H1 (cell line): Measurements from ENCODE around the gene CA10. TPM values are rescaled to one million over a fixed set of nuclear protein-coding genes. Genes with fewer than 3 reads are reported as not detected.

Source experiments
- CTCF ChIA-PET: fragments of 300-600 bp; sonication (Branson Sonifier 250); formaldehyde crosslinking; loops from one replicate; lab custom pipeline; 2021; ENCODE audit not compliant: partially characterized antibody; lab: Charles Lee
- POLR2A ChIA-PET: fragments of 300-600 bp; sonication (Branson Sonifier 250); formaldehyde crosslinking; loops from one replicate; lab custom pipeline; 2021; ENCODE audit warnings: inconsistent platforms; ENCODE audit not compliant: partially characterized antibody; lab: Charles Lee
- DNase-seq, 2 experiments: peaks; one replicate each; pipeline versions ENCODE4 v3.0.0 to v3.0.0-alpha.2; 2010 to 2022; ENCODE audit warnings: low spot score in 2 of 2, low read depth in 1 of 2, mixed read lengths in 1 of 2
- FAIRE-seq: peaks from 2 replicates; lab custom pipeline; 2011; peaks lifted over from hg19 to GRCh38; lab: Jason Lieb, UNC
- H2AFZ ChIP-seq: 2 replicates; pipeline ENCODE4 v1.8.1; 2012; ENCODE audit warnings: low read length, inconsistent platforms
- H2AK5ac ChIP-seq: 2 replicates; pipeline ENCODE4 v1.6.1; 2013; ENCODE audit warnings: low read depth, low read length
- H2BK120ac ChIP-seq: replicated peaks from 2 replicates; pipeline ENCODE3; 2013; ENCODE audit warnings: low read depth, low read length, inconsistent platforms
- H2BK12ac ChIP-seq: 2 replicates; pipeline ENCODE4 v1.6.1; 2013; ENCODE audit warnings: low read depth, low read length
- H2BK15ac ChIP-seq: 2 replicates; pipeline ENCODE4 v1.6.1; 2013; ENCODE audit warnings: low read length
- H2BK20ac ChIP-seq: 2 replicates; pipeline ENCODE4 v1.6.1; 2013; ENCODE audit warnings: low read length
- H2BK5ac ChIP-seq: 2 replicates; pipeline ENCODE4 v1.6.1; 2013; ENCODE audit warnings: low read depth, low read length
- H3K14ac ChIP-seq: 2 replicates; pipeline ENCODE4 v1.6.1; 2013; ENCODE audit warnings: inconsistent platforms; ENCODE audit not compliant: insufficient read length
- H3K18ac ChIP-seq: 2 replicates; pipeline ENCODE4 v1.6.1; 2013; ENCODE audit warnings: low read length; ENCODE audit errors: extremely low read depth
- H3K23ac ChIP-seq: 2 replicates; pipeline ENCODE4 v1.6.1; 2013; ENCODE audit warnings: inconsistent platforms; ENCODE audit not compliant: insufficient read length
- H3K23me2 ChIP-seq: 2 replicates; pipeline ENCODE4 v1.6.1; 2013; ENCODE audit warnings: low read depth, low read length
- H3K27ac ChIP-seq: 2 replicates; pipeline ENCODE4 v1.6.1; 2011; ENCODE audit warnings: low read depth, low read length, inconsistent platforms
- H3K27me3 ChIP-seq, 4 experiments: replicated peaks in 1 of 4; 1 replicate in 1 of 4; 2 replicates in 3 of 4; pipeline versions ENCODE4 v1.6.1 to v1.8.1; 2011 to 2013; ENCODE audit warnings: low read length in 3 of 4, mild to moderate bottlenecking in 3 of 4, inconsistent platforms in 2 of 4, mixed read lengths in 2 of 4, moderate library complexity in 1 of 4; ENCODE audit not compliant: control insufficient read depth in 3 of 4, insufficient read depth in 3 of 4; ENCODE audit errors: extremely low read depth in 1 of 4
- H3K36me3 ChIP-seq, 4 experiments: 2 replicates each; pipeline versions ENCODE4 v1.6.1 to v1.8.1; 2011 to 2013; ENCODE audit warnings: mild to moderate bottlenecking in 4 of 4, low read length in 3 of 4, moderate library complexity in 2 of 4, control low read depth in 1 of 4, inconsistent platforms in 1 of 4; ENCODE audit not compliant: insufficient read depth in 4 of 4, control insufficient read depth in 2 of 4
- H3K4ac ChIP-seq: replicated peaks from 2 replicates; pipeline ENCODE3; 2013; ENCODE audit warnings: low read length, low read depth, mixed read lengths, inconsistent platforms; ENCODE audit not compliant: insufficient read length
- H3K4me1 ChIP-seq, 4 experiments: replicated peaks in 1 of 4; 1 replicate in 1 of 4; 2 replicates in 3 of 4; pipeline versions ENCODE4 v1.6.1 to v1.8.1; 2011 to 2013; ENCODE audit warnings: low read length in 3 of 4, inconsistent platforms in 2 of 4, mixed read lengths in 1 of 4; ENCODE audit not compliant: insufficient read depth in 4 of 4, control insufficient read depth in 3 of 4
- H3K4me2 ChIP-seq, 2 experiments: 2 replicates each; pipeline versions ENCODE4 v1.6.1 to v1.8.1; 2011 to 2013; ENCODE audit warnings: low read depth in 2 of 2, low read length in 2 of 2, control low read depth in 1 of 2, inconsistent platforms in 1 of 2, mild to moderate bottlenecking in 1 of 2; ENCODE audit not compliant: insufficient read depth in 1 of 2
- H3K4me3 ChIP-seq, 4 experiments: fragments of 200-600, 300-600 bp in 1 of 4; sonication (generic), shearing (Covaris generic), sonication (Bioruptor Twin) in 1 of 4; 2 replicates each; pipeline versions ENCODE4 v1.5.1 to v1.8.1; 2011 to 2016; ENCODE audit warnings: low read length in 4 of 4, low read depth in 3 of 4, control low read depth in 2 of 4, inconsistent platforms in 2 of 4, mild to moderate bottlenecking in 2 of 4, mixed read lengths in 1 of 4, moderate library complexity in 1 of 4; ENCODE audit not compliant: insufficient read depth in 2 of 4; ENCODE audit errors: extremely low read depth in 1 of 4
- H3K56ac ChIP-seq: replicated peaks from 2 replicates; pipeline ENCODE3; 2013; ENCODE audit warnings: low read depth, mild to moderate bottlenecking, mixed read lengths, low read length, inconsistent platforms; ENCODE audit not compliant: insufficient read length
- H3K79me1 ChIP-seq: 2 replicates; pipeline ENCODE4 v1.6.1; 2013; ENCODE audit warnings: low read depth, low read length, control low read depth
- H3K79me2 ChIP-seq, 2 experiments: 2 replicates each; pipeline versions ENCODE4 v1.6.1 to v1.8.1; 2012 to 2013; ENCODE audit warnings: low read length in 2 of 2, mild to moderate bottlenecking in 2 of 2, inconsistent platforms in 1 of 2; ENCODE audit not compliant: insufficient read depth in 2 of 2, control insufficient read depth in 1 of 2
- H3K9ac ChIP-seq, 4 experiments: replicated peaks in 1 of 4; 1 replicate in 1 of 4; 2 replicates in 3 of 4; pipeline versions ENCODE4 v1.6.1 to v1.8.1; 2011 to 2013; ENCODE audit warnings: low read depth in 3 of 4, low read length in 3 of 4, control low read depth in 2 of 4, mild to moderate bottlenecking in 2 of 4, moderate library complexity in 2 of 4, inconsistent platforms in 1 of 4; ENCODE audit errors: extremely low read depth in 1 of 4
- H3K9me3 ChIP-seq, 2 experiments: 2 replicates each; pipeline versions ENCODE4 v1.6.1 to v1.8.1; 2012 to 2013; ENCODE audit warnings: mild to moderate bottlenecking in 2 of 2, moderate library complexity in 2 of 2, control low read depth in 1 of 2, inconsistent platforms in 1 of 2, low read depth in 1 of 2, low read length in 1 of 2, mixed read lengths in 1 of 2; ENCODE audit not compliant: insufficient read depth in 2 of 2
- H4K20me1 ChIP-seq, 2 experiments: replicated peaks in 1 of 2; 2 replicates each; pipeline versions ENCODE3 to v1.8.1; 2011 to 2013; ENCODE audit warnings: inconsistent platforms in 2 of 2, low read length in 2 of 2, mild to moderate bottlenecking in 1 of 2; ENCODE audit not compliant: insufficient read depth in 2 of 2, control insufficient read depth in 1 of 2
- H4K5ac ChIP-seq: 2 replicates; pipeline ENCODE4 v1.6.1; 2013; ENCODE audit warnings: low read length, low read depth, mixed read lengths, inconsistent platforms; ENCODE audit not compliant: insufficient read length
- H4K8ac ChIP-seq: 2 replicates; pipeline ENCODE4 v1.8.0; 2013; ENCODE audit warnings: mild to moderate bottlenecking, moderate library complexity, low read length, inconsistent platforms; ENCODE audit not compliant: insufficient read depth; ENCODE audit errors: extremely low read depth
- H4K91ac ChIP-seq: replicated peaks from 2 replicates; pipeline ENCODE3; 2013; ENCODE audit warnings: low read length, mixed read lengths, inconsistent platforms; ENCODE audit not compliant: insufficient read length
- ATF2 ChIP-seq: IDR thresholded peaks from 2 replicates; pipeline ENCODE4 v1.6.1; 2012; ENCODE audit warnings: low read length, inconsistent platforms
- BACH1 ChIP-seq: IDR thresholded peaks from 2 replicates; pipeline ENCODE4 v1.6.1; 2012; ENCODE audit warnings: low read length, improper control_type of control experiment
- CTCF ChIP-seq, 3 experiments: IDR thresholded peaks; 1 replicate in 2 of 3; 2 replicates in 1 of 3; pipeline versions ENCODE4 v1.5.1 to v1.6.1; 2011; ENCODE audit warnings: low read length in 3 of 3, mild to moderate bottlenecking in 3 of 3, inconsistent platforms in 2 of 3, low read depth in 1 of 3, moderate library complexity in 1 of 3; ENCODE audit not compliant: insufficient read depth in 1 of 3; ENCODE audit errors: control extremely low read depth in 1 of 3
- FOSL1 ChIP-seq: IDR thresholded peaks from 2 replicates; pipeline ENCODE4 v1.6.1; 2011; ENCODE audit warnings: mild to moderate bottlenecking, low read depth, low read length, moderate library complexity; ENCODE audit not compliant: insufficient read depth
- RAD21 ChIP-seq, 2 experiments: IDR thresholded peaks in 1 of 2; conservative IDR thresholded peaks in 1 of 2; 2 replicates each; pipeline ENCODE4 v1.6.1; 2011; ENCODE audit warnings: low read depth in 2 of 2, low read length in 2 of 2, improper control_type of control experiment in 1 of 2, inconsistent platforms in 1 of 2, mild to moderate bottlenecking in 1 of 2, moderate library complexity in 1 of 2
- YY1 ChIP-seq: IDR thresholded peaks from 2 replicates; pipeline ENCODE4 v1.6.1; 2011; ENCODE audit warnings: low read depth, mild to moderate bottlenecking, low read length
- WGBS, 2 experiments: shearing (Covaris generic) in 1 of 2; methylation state at CpG; one replicate each; pipeline versions ENCODE4 v1.1.6 to v1.1.7; 2013 to 2015; ENCODE audit warnings: low lambda C conversion rate in 2 of 2, mixed read lengths in 2 of 2, inconsistent platforms in 1 of 2, low coverage in 1 of 2, missing lambda C conversion rate in 1 of 2; ENCODE audit not compliant: insufficient replicate concordance in 2 of 2, insufficient coverage in 1 of 2, insufficient read length in 1 of 2; ENCODE audit errors: extremely low coverage in 1 of 2, missing lambda C conversion rate in 1 of 2; 5-methylcytosine and 5-hydroxymethylcytosine counted together
- polyA plus RNA-seq, 7 experiments: library from polyadenylated mRNA; depleted of rRNA in 3 of 7; stranded (reverse) in 5 of 7; unstranded in 2 of 7; fragments of >200 nt in 5 of 7; fragments of 200-250 nt in 2 of 7; gene quantifications; 1 replicate in 5 of 7; 2 replicates in 1 of 7; 4 replicates in 1 of 7; pipeline versions ENCODE4 v1.2.1 to v1.2.3, GENCODE V29; 2011 to 2013; ENCODE audit warnings: missing spikeins in 2 of 7, mixed read lengths in 2 of 7
- total RNA-seq: library from RNA; stranded (reverse); fragmentation: NEBNext Ultra II Directional; extraction: Animal tissue kit (Norgen Biotek cat#: 25700); gene quantifications from 2 replicates; pipeline ENCODE4 v1.2.1, GENCODE V29; 2021

Gene CA10
- total and polyA plus RNA-seq, 2 of the 8 experiments (the other 6 are each of a cell fraction or from before 2014, with no cell fraction given): 0.60 to 0.63 TPM

GRCh38 chr17:51653878-51654277 is 504.6 kb downstream of the CA10 start:
- no peak overlapping the region for H3K23ac ChIP-seq
- TF ChIP-seq CTCF (IDR thresholded peaks at IDR 0.05; ENCODE audit: control extremely low read depth in 1 of 3, insufficient read depth in 1 of 3, low read depth in 1 of 3, low read length in 3 of 3) (peak; percentile 17 to 45 (median 26)), RAD21 (IDR thresholded peaks at IDR 0.05 in 1 of 2, conservative IDR thresholded peaks at IDR 0.05 in 1 of 2; ENCODE audit: low read depth in 2 of 2, low read length in 2 of 2) (peak; percentile 21 to 32; a peak in 3 of 4 replicates), ATF2 (no peak), BACH1 (peak; percentile 78), FOSL1 (no peak), YY1 (peak; percentile 65; the same call in 1 of the 2 replicates)
- H3K4me1 ChIP-seq: no peaks in the 10 kb centered on the region
- H3K4me3 ChIP-seq: no peak overlapping the region
- H4K20me1 ChIP-seq: no peaks in the 10 kb centered on the region
- no peak overlapping the region for H2BK5ac ChIP-seq
- no peaks in the 10 kb centered on the region for H3K36me3 ChIP-seq
- H3K14ac ChIP-seq: no peak overlapping the region
- FAIRE-seq (no peak), DNase-seq (no peak)
- no peak overlapping the region for H3K9ac ChIP-seq
- no peaks in the 10 kb centered on the region for H3K23me2 ChIP-seq
- H2AFZ ChIP-seq: no peak overlapping the region
- no peaks in the 10 kb centered on the region for H3K79me1 ChIP-seq
- H4K5ac ChIP-seq: no peak overlapping the region
- no peak overlapping the region for H4K91ac ChIP-seq
- no peaks in the 10 kb centered on the region for H3K27me3 ChIP-seq
- H3K9me3 ChIP-seq: no peaks in the 10 kb centered on the region
- no peak overlapping the region for H2BK20ac ChIP-seq
- H3K79me2 ChIP-seq: no peaks in the 10 kb centered on the region
- H3K4ac ChIP-seq: no peak overlapping the region
- H2AK5ac ChIP-seq: no peak overlapping the region
- no peak overlapping the region for H2BK120ac ChIP-seq
- 66% methylated on average over 5 of the region's 5 CpGs; no CpG with 5 or more reads in 1 of the 2 experiments for WGBS, 2 experiments
- H3K27ac ChIP-seq: no peak overlapping the region
- H3K18ac ChIP-seq: no peak overlapping the region
- no peak overlapping the region for H2BK15ac ChIP-seq
- POLR2A ChIA-PET: no interaction called here
- no peak overlapping the region for H3K4me2 ChIP-seq
- CTCF ChIA-PET: interaction anchor here (1.2 to 2.0 kb wide), 5 partner anchors 14 to 68 kb away, joined by 3 to 21 read pairs (median 5); no protein-coding TSS in a partner anchor
- no peak overlapping the region for H4K8ac ChIP-seq
- H2BK12ac ChIP-seq: no peak overlapping the region
- no peak overlapping the region for H3K56ac ChIP-seq
